Hematopoietic multipotent progenitor cell treated with erythropoietin and hydrocortisone succinate and interleukin-3 and kit ligand, for 4 days (in vitro differentiated cells): ENCODE measurements around the gene OLIG2.

ENCODE experiments used
- DNase-seq: peaks from one replicate; pipeline ENCODE4 v3.0.0-alpha.2; 2015

Gene OLIG2

DNA sequence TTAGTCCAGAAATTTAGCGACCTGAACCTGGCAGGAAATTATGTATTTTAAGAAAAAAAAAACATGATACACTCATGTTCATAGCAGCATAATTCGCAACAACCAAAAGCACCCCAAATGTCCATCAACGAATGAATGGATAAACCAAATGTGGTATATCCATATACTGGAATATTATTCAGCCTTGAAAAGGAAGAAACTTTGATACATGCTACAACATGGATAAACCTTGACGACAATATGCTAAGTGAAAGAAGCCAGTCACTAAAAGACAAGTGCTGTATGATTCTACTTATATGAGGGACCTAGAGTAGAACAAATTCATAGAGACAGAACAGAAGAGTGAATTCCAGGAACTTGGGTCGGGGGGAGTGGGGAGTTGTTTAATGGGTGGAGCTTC, 43.5 kb downstream of the OLIG2 start:
- DNase-seq = no peak

- DNase-seq = no peak
Observed at GRCh38 chr21:33069645-33069993, 43.9 kb downstream of the OLIG2 start.

- peak; percentile 84 for DNase-seq
Observed at GRCh38 chr21:33069994-33070743, 44.4 kb downstream of the OLIG2 start, which contains the start of gene OLIG1. Gene OLIG1 (plus strand): TSS chr21:33070141. CDS start chr21:33070247, 106 bp downstream.

DNA sequence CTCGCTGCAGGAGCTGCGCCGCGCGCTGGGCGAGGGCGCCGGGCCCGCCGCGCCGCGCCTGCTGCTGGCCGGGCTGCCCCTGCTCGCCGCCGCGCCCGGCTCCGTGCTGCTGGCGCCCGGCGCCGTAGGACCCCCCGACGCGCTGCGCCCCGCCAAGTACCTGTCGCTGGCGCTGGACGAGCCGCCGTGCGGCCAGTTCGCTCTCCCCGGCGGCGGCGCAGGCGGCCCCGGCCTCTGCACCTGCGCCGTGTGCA, 44.9 kb downstream of the OLIG2 start:
- DNase-seq = no peak

- DNase-seq = peak; percentile 67
Observed at GRCh38 chr21:33070998-33071769, 45.4 kb downstream of the OLIG2 start.

GRCh38 chr21:33071770-33072306, 46.1 kb downstream of the OLIG2 start:
- peak; percentile 35 for DNase-seq

DNA sequence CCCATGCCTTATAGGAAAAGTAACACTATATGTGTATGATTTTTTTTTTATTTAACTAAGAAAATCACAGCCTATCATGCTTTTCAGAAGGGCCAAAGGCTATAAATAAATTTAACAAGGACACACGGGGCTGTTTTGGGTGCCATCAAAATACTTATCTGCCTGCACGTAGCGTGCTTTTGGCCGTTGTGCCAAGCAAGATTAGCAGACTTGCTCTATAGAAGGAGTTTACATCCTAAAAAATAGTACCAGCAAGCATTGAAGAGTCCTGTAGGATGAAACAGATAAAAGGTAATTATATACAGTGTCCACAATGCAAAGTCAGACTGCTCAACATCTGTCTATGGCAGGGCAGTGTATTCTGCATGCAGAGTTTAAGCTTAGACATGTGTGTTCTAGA, 47.9 kb downstream of the OLIG2 start:
- no peak for DNase-seq

DNA sequence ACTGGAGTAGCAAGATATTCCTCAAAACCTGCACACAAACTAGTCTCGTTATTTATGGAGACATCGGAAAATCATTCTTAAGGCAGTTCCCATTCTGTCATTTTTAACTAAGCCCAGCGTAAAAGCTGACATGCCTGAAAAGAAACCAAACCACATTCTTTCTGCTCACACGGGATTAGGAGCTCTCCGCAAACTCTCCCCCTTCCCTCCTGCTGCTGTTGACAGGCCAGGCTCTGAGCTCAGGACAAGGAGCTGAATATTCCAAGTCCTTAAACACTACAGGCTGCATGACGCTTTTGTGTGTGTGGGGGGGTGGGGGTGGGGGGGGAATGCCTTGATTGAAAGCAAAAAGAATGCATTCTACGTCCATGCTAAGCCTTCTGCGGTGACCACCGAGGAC, 49.4 kb downstream of the OLIG2 start:
- DNase-seq = no peak

DNA sequence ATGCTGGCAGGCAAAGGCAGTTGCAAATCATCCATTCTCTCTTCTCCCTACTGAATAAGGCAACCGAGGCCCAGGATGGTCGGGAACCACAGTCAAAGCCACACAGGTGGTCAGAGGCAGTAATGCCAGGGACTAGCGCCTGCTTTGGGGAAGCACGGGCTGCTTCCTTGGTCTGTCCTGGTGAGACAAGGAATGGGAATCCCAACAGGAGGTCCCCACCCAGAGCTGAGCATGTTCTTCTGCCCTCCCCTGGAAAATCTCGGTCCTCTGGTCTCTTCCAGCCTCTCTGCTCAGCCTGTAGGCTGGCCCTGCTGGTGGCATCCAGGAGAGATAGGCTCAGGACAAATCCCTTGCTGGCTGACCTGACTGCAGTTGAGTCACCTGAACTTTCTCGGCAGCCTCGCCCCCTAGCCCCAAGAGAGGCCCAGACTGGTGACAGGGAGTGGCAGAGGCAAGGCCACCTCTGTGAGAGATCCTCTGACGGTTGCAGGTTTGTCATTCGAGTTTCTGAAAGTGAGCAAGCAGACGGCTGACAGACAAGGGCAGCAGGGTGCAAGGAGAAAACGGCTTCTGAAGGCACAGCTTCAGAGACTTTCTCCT, 50.0 kb downstream of the OLIG2 start:
- no peak for DNase-seq

- no peak for DNase-seq
Observed at GRCh38 chr21:33076600-33077329, 51.0 kb downstream of the OLIG2 start.
